GM19395 (cell line): ENCODE results near the gene OPN3.

Source experiments
- ATAC-seq: cut with Tn5 transposase; IDR thresholded peaks from one replicate; pipeline ENCODE4 v1.9.1; 2021; ENCODE audit warnings: mild to moderate bottlenecking, moderate library complexity; ENCODE audit not compliant: unreplicated experiment

OPN3 gene

DNA sequence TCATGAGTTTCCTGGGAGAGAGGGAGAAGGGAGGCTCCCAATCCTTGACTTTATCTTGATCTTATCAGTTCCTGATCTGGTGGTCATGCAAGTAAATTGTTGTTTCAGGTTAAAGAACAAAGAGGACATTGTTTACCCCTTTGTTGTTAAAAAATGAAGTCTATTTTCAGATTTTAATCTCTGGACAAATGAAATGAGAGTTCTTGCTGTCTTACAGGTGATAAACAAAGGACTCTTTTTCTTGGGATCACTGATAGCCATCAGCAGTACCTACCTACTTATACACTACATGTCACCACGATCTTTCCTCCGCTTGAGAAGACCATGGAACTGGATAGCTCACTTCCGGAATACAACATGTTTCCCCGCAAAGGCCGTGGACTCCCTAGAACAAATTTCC, 48.4 kb downstream of the OPN3 start:
- no peak for ATAC-seq

DNA sequence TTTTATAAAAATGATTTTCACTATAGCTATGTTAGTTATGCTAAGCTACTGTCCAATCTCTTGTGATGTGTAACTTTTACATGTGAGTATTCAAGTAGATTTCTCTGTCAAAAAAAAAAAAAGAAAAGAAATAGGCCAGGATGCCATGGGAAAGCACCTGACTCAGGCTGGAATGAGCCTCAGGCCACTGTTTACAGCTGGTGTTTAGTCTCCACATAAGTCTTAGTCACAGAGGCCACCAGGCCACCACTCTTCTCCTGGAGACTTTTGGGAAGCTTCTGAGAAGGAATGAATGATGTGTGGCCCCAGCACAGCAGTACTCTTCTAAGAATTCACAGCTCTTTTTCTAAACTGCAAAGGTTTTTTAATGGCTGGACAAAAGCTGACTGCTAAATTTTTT, 48.9 kb downstream of the OPN3 start:
- no peak for ATAC-seq

DNA sequence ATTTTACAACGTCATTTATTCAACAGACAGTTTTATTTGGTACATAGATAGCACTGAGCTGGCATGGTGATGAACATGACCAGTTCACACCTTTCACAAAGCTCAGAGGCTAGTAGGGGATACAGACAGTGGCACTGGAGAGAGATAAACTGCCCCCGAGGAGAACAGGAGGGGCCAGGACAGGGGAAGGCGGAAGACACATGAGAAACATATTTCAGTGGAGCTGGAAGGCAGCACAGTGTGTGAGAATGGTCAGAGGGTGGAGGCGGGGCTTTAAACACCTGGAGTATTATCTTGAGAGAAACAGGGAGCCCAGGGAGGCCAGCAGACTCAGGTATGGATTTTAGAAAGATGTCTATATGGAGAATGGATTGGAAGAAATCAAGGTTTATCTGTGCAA, 49.5 kb downstream of the OPN3 start:
- no peak for ATAC-seq

DNA sequence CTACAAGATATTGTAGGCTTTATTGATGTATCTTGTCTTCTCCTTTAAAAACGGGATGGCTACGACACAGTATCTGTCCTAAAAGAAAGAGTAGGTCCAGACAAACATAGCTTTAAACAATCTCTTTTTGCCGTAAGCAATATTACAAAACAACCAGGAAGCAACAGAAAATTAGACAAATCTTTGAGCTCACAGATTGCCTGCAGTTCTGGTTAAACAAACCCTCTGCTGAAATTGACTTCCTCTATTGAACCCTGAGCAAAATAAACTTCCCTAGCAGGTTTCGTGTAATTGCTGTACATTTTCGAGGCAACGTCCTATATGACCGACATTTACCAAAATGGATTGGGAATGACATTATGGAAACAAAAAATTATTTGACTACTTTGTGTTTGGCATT, 50.6 kb downstream of the OPN3 start:
- no peak for ATAC-seq

DNA sequence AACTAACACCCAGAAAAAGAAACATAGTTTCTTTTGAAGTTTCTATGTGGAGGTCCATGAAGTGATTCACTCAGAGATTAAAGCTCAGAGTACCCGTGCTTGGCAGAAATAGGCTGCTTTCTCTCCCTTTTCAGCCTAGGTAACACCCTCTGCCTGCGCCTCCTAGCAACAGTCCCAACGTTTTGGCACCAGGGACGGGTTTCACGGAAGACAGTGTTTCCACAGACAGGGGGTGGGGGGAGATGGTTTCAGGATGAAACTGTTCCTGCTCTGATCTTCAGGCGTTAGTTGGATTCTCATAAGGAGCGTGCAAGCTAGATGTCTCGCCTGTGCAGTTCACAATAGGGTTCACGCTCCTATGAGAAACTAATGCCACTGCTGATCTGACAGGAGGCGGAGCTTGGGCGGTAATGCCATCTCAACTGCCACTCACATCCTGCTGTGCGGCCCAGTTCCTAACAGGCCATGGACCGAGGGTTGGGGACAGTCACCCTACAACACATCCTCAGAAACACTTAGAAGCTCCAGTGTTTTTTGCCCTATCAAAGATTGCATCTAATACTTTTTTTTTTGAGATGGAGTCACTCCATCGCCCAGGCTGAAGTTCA, 53.2 kb downstream of the OPN3 start:
- ATAC-seq, result no peak

DNA sequence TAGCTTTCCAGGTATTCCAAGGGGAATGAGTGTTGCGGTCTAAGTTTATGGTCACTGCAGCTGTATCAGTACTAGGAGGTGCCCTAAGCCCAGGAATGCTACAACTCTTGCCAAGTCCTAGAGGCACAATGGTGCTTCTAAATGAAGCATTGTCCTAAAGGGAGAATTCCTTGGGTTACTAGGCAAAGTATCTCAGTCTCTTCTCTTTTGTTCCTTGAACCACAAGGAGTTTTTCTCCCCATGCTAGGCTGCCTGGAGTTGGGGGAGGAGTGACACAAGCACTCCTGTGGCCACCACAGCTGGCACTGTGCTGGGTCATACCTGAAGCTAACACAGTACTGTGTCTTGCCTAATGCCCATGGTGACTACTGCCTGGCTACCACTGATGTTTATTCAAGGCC, 57.2 kb downstream of the OPN3 start:
- no peak for ATAC-seq

DNA sequence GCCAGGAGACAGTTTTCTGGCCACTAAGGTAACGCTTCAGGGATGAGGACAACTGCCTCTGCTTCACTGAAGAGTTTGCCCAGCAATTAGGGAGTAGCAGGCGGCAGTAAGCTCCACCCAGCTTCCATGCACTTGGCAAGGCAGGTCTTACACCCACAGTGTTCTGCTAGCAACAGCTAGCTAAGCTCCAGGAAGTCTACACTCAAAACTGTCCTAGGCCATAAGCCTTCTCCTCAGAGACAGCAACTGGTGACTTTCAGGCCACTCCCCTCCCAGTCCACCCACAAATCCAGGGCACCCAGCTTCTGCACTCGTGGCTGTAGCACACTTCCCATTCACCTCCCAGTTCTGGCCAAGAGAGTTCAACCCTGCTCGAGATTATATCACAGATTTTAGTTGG, 60.7 kb downstream of the OPN3 start:
- ATAC-seq, result no peak

DNA sequence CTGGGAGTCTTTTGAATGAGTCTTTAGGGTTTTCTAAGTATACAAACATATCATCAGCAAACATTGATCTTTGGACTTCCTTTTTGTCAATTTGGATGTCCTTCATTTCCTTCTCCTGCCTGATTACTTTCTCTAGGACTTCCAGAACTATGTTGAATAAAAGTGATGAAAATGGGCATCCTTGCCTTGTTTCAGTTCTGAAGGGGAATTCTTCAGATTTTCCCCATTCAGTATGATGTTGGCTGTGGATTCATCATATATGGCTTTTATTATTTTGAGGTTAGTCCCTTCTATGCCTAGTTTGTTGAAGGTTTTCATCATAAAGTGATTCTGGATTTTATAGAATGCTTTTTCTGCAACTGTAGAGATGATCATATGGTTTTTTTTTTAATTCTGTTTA, 66.0 kb downstream of the OPN3 start:
- no peak for ATAC-seq

DNA sequence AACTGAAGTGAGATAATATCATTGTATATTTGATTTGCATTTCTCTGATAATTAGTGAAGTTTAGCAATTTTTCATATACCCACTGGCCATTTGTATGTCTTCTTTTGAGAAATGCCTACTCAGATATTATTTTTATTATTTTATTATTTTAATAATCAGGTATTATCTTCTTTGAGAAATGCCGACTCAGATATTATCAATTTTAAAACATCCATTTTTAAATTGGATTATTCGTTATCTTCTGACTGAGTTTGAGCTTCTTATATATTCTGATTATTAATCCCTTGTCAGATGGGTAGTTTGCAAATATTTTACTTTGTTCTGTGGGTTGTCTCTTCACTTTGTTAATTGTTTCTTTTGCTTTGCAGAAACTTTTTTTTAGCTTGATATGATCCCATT, 70.3 kb downstream of the OPN3 start:
- ATAC-seq, result no peak

DNA sequence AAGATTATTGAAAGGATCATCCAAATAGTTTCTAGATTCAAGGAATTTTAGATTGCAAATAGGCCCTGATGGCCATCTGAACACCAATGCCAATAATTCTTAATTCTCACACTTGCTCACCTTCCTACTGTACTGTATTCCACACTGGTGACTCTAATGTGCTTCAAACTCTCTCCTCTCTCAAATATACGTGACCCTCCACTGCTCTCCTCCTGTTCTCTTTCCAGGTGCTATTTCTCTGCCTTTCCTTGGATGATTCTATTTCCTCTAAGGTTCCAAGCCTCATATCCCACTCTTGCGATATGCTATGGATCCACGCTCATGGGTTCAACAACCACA, 79.4 kb downstream of the OPN3 start:
- no peak for ATAC-seq

DNA sequence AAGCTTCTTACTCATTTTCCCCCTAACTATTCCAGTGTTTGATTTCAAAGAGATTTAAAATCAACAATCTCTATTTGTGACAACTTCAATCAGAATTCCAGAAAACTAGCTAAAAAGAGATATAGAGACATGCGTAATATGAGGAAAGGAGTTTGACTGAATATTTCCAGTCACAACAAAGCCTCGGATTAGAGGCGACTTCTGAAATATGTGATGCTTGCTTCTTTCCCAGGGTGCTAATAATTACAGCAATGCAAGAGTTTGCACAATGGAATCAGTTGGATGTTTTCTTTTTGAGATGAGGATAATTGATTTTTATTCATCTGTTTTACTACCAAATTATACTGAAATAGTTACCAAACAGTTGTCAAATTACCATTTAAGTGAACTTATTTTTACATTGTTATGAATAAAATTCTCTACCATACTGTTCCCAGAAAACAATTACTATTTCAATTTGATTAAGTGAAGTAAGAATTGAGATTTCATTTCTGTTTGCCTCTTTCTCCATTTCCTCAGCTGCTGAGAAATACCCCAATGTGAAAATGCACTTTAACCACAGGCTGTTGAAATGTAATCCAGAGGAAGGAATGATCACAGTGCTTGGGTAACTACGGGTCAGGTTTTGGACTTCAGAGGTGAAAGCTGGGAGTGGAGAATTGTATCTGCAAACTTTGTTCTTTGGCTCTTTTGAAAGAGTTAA, 79.9 kb downstream of the OPN3 start:
- ATAC-seq, result no peak

DNA sequence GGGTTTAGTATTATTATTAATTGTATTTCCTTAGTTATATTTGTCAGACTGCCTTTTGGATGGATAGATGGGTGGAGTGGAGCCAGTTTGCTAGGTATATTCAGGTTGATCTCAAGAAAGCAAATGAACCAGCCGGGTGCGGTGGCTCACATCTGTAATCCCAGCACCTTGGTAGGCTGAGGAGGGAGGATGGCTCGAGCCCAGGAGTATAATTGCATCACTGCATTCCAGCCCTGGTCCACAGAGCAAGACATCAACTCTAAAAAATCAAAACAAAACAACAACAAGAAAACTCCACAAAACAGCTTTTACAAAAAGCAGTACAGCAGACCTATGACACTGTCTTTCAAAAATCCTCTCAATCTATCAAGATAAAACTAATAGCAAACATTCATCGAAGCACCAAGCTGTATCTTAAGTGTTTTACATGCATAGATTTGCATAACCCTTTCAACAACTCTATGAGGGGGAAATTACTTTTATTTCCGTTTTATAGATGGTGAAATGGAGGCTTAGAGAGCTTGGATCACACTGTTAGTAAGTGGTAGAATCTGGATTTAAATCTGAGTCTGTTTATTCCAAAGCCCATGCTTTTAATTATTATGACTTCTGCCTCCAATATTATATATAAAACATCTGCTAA, 82.5 kb downstream of the OPN3 start:
- ATAC-seq, result no peak

DNA sequence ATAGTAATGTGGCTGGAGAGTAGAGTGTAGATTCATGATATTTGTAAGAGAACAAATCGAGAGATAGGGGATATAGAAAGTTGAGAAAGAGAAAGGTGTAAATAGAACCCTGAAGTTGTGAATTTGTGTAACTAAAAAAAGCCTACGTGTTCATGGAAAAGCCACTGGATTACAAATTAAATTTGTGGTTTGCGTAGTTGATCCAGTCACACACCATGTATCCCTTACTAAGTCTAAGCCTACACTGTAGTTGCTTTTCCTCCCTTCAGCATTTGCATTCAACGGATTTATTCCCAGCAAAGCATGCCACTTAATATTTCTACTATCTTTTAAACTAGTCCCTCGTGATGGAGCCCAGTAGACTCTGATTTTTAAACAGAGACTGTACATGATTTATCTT, 83.1 kb downstream of the OPN3 start:
- ATAC-seq, result no peak

DNA sequence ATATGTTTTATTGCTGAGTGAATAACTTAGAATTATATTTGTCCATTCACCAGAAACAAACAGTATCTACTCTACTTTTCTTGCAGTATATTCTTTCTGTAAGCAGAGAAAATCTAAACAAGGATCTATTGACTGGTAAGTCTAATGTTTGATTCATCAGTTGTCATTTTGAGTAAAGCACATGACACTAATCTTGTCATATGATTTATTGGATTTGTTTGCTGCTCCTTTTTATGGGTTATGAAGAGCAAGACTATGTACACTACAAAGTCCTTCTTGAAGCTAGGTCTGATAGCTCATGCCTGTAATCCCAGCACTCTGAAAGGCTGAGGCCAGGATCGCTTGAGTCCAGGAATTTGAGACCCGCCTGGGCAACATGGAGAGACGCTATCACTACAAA, 84.6 kb downstream of the OPN3 start:
- no peak for ATAC-seq

DNA sequence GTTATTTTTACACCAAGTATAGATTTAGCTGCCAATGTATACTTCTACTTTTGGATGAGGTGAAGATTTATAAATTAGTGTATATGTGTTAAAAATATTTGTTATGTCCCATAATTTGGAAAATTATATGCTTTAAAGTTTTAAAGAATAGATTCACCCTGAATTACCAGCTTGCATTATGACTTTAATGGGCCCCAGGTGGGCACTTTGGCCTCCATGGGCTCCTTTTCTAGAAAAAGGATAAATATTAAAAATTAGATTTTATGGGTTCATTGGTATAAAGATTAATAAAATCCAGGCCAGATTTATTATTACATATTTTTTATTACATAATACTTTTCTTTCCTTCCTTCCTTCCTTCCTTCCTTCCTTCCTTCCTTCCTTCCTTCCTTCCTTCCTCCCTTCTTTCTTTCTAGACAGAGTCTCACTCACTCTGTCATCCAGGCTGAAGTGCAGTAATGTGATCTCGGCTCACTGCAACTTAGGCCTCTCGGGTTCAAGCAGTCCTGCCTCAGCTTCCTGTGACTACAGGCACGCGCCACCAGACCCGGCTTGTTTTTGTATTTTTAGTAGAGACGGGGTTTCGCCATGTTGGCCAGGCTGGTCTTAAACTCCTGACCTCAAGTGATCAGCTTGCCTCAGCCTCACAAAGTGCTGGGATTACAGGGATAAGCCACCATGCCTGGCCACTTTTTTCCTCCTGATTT, 86.1 kb downstream of the OPN3 start:
- ATAC-seq, result no peak

DNA sequence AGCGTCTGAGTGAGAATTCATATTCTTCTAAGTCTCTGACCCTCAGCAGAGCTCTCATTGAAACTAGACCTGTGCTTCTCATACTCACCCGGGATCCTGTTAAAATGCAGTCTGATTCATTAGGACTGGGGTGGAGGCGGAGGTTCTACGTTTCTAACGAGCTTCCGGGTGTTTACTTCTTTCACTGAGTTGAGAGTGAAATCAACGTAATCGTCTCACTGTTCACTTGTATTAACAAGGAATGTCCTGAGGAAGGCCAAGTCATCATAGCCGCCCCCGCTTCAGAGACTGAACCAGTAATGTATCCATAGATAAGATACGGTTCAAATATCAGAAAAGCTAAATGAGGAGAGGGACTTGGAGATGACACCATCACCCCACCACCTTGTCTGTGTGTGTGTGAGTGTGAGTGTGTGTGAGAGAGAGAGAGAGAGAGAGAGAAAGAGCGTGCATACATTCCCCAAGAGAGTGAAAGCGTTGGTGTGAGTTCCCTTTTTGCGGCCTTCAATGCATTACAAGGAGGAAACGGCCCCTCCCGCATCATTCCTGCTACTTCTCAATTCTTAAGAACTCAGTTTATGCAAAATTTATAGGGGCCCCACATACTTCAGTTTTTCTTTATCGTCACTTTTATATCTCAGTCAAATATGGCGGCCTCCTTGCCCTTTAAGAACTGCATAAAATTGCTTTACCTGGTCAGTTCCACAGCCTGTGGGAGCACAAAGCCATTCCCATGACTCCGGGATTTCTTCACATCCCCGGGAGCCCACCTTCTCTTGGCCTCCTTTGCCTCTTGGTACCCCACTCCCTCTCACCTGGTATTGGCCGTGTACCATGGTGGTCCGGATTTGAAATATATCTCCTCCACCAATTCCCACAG, 88.2 kb downstream of the OPN3 start:
- peak; percentile 88 for ATAC-seq

DNA sequence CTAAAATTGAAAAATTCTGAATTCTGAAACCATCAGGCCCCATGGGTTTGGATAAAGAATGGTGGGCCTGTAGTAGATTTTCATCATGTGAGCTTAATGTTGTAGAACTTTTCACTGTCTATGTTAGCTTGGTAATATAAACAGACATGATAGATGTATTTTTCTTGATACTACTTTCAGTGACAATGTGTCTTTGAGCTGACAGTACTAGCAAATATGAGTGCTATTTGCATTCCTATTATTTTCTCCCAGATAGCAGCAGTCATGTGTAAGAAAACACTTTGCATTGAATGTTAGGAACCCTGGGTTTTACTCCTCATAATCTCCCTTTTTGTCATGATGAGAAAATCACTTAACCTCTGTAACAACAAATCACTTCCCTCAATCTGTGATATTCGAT, 89.9 kb downstream of the OPN3 start:
- ATAC-seq, result no peak

DNA sequence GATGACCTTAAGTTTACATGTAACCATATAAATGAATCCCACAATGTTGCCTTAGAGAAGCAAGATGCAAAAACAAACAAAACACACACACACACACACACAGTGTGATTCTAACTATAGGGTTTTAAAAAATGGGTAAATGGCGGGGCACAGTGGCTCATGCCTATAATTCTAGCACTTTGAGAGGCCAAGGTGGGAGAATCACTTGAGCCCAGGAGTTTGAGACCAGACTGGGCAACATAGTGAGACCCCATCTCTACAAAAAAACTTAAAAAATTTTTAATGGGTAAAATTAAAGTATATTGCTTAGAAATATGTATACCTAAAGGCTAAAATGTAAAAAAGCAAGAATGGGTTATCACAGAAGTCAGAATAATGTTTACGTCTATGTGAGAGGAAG, 92.2 kb downstream of the OPN3 start:
- ATAC-seq, result no peak
